GM19324 (cell line): ENCODE results near the gene MIA2.
A peak's percentile ranks its signal among the peaks of the same experiment; 100 is the strongest.
"Not testable (repeated sequence)": the region's sequence is repeated elsewhere in the genome, so short reads cannot be mapped to it uniquely, and the experiment has no call there.

Source experiments
- ATAC-seq: cut with Tn5 transposase; IDR thresholded peaks from one replicate; pipeline ENCODE4 v1.9.1; 2021; ENCODE audit warnings: mild to moderate bottlenecking, moderate library complexity; ENCODE audit not compliant: unreplicated experiment, low FRiP score

MIA2 gene

GRCh38 chr14:39233680-39234326 is at the start of gene MIA2:
Gene MIA2, plus strand, starts transcription at chr14:39233915. Its CDS starts 200 bp downstream, at chr14:39234115.
- ATAC-seq: no peak

GRCh38 chr14:39184628-39185255 is 49.0 kb upstream of the MIA2 start:
- ATAC-seq: no peak

- no peak for ATAC-seq
These were observed 48.3 kb upstream of the MIA2 start for GRCh38 chr14:39185256-39186049.

GRCh38 chr14:39186941-39187525 is 46.7 kb upstream of the MIA2 start:
- ATAC-seq: no peak

- ATAC-seq: no peak
These were observed 29.8 kb upstream of the MIA2 start for GRCh38 chr14:39203659-39204606.

- ATAC-seq: not testable (repeated sequence)
These were observed 26.3 kb upstream of the MIA2 start for GRCh38 chr14:39207430-39207829.

- no peak for ATAC-seq
These were observed 22.5 kb upstream of the MIA2 start for GRCh38 chr14:39211109-39211741.

GRCh38 chr14:39212034-39212433 is 21.7 kb upstream of the MIA2 start:
- no peak for ATAC-seq

GRCh38 chr14:39212693-39213092 is 21.0 kb upstream of the MIA2 start:
- no peak for ATAC-seq

GRCh38 chr14:39217214-39217879 is 16.4 kb upstream of the MIA2 start:
- no peak for ATAC-seq

- ATAC-seq: no peak
These were observed 15.4 kb upstream of the MIA2 start for GRCh38 chr14:39218171-39218769.

GRCh38 chr14:39219075-39219499 is 14.6 kb upstream of the MIA2 start:
- no peak for ATAC-seq

- not testable (repeated sequence) for ATAC-seq
These were observed 13.2 kb upstream of the MIA2 start for GRCh38 chr14:39220473-39220872.

GRCh38 chr14:39228044-39228443 is 5.7 kb upstream of the MIA2 start:
- ATAC-seq: no peak

- peak; percentile 2 for ATAC-seq
These were observed 5.0 kb upstream of the MIA2 start for GRCh38 chr14:39228509-39229221.

GRCh38 chr14:39229222-39229543 is 4.5 kb upstream of the MIA2 start:
- ATAC-seq: peak; percentile 84

GRCh38 chr14:39229601-39230110 is 4.1 kb upstream of the MIA2 start:
- peak; percentile 8 for ATAC-seq
